MCF 10A (cell line): ENCODE data around the gene RBCK1. TPM values are rescaled to one million over a fixed set of nuclear protein-coding genes. Genes with fewer than 3 reads are reported as not detected.

Experiments
- BruUV-seq: library from RNA; stranded (reverse); fragments of 400-500 nt; replicated peaks from 2 replicates; lab custom pipeline; 2021; lab: Mats Ljungman, UMichigan
- CTCF ChIA-PET: fragments of 300-600 bp; sonication (Branson Sonifier 250); formaldehyde crosslinking; extraction: SDS; loops from one replicate; lab custom pipeline; 2021; ENCODE audit warnings: antibody characterized with exemption, inconsistent platforms; lab: Yijun Ruan, JAX
- POLR2A ChIA-PET: fragments of 300-600, 350-650 bp; sonication (Branson Sonifier 250); formaldehyde crosslinking; extraction: SDS; loops from one replicate; lab custom pipeline; 2020; ENCODE audit warnings: antibody characterized with exemption, inconsistent platforms; lab: Yijun Ruan, JAX
- DNase-seq: peaks from one replicate; pipeline ENCODE4 v3.0.0-alpha.2; 2018; ENCODE audit not compliant: unreplicated experiment
- H3K27ac Mint-ChIP-seq: one replicate; pipeline ENCODE4 v1.8.0; 2022; ENCODE audit warnings: mild to moderate bottlenecking, low read depth, mixed read lengths; ENCODE audit not compliant: unreplicated experiment
- H3K27me3 Mint-ChIP-seq: one replicate; pipeline ENCODE4 v1.8.0; 2022; ENCODE audit warnings: mixed read lengths; ENCODE audit not compliant: insufficient read depth, unreplicated experiment
- H3K36me3 Mint-ChIP-seq: one replicate; pipeline ENCODE4 v1.8.0; 2022; ENCODE audit warnings: mild to moderate bottlenecking, moderate library complexity, mixed read lengths; ENCODE audit not compliant: insufficient read depth, unreplicated experiment
- H3K4me1 Mint-ChIP-seq: one replicate; pipeline ENCODE4 v1.8.0; 2022; ENCODE audit warnings: mixed read lengths; ENCODE audit not compliant: insufficient read depth, unreplicated experiment
- H3K4me3 Mint-ChIP-seq: one replicate; pipeline ENCODE4 v1.8.0; 2022; ENCODE audit warnings: mild to moderate bottlenecking, moderate library complexity, mixed read lengths; ENCODE audit not compliant: unreplicated experiment
- H3K9me3 Mint-ChIP-seq: one replicate; pipeline ENCODE4 v1.8.0; 2022; ENCODE audit warnings: mixed read lengths; ENCODE audit not compliant: unreplicated experiment
- CTCF ChIP-seq: fragments of 200-600 bp; IDR thresholded peaks from one replicate; pipeline ENCODE4 v1.8.0; 2022; ENCODE audit warnings: antibody characterized with exemption, mild to moderate bottlenecking; ENCODE audit not compliant: unreplicated experiment
- intact Hi-C: fragments of 100-400 bp; cut with micrococcal nuclease; formaldehyde crosslinking; loops from 2 replicates; pipeline ENCODE4 v1.14.1; 2022
- total RNA-seq: library from RNA; stranded (reverse); gene quantifications from 2 replicates; pipeline ENCODE4 v1.2.3, GENCODE V29; 2022

RBCK1 gene
- total RNA-seq, 1 experiment from 2014 or later: 353 TPM

GRCh38 chr20:416950-417800, 9.1 kb downstream of the RBCK1 start:
- DNase-seq: no peak
- intact Hi-C loops: no loop called here
- Mint-ChIP-seq H3K4me1 (peaks cover 35% of the 10 kb centered on the region), H3K27ac (no peak overlapping the region), H3K27me3 (no peaks in the 10 kb centered on the region), H3K4me3 (no peak overlapping the region), H3K9me3 (no peaks in the 10 kb centered on the region), H3K36me3 (peaks cover 66% of the 10 kb centered on the region)
- POLR2A ChIA-PET: interaction anchor here (0.8 to 1.4 kb wide), 4 partner anchors 9 to 86 kb away, joined by 3 to 4 read pairs (median 3); partner anchors contain the start of gene RBCK1
- TF ChIP-seq CTCF: no peak
- CTCF ChIA-PET: interaction anchor here (0.7 to 0.8 kb wide), 2 partner anchors 13 to 63 kb away, joined by 3 to 5 read pairs; no protein-coding TSS in a partner anchor
- BruUV-seq: no TSS peak

GRCh38 chr20:417801-418342, 9.8 kb downstream of the RBCK1 start:
- no peak for DNase-seq
- no TSS peak for BruUV-seq
- no peak overlapping the region for H3K4me3 Mint-ChIP-seq
- ChIA-PET CTCF (no interaction called here), POLR2A (interaction anchor here (0.8 to 1.2 kb wide), 2 partner anchors 55 to 86 kb away, joined by 3 read pairs; no protein-coding TSS in a partner anchor)
- no peak for TF ChIP-seq CTCF
- no peak overlapping the region for H3K27ac Mint-ChIP-seq
- intact Hi-C loops: no loop called here
- H3K36me3 Mint-ChIP-seq: peaks cover 68% of the 10 kb centered on the region
- no peaks in the 10 kb centered on the region for H3K9me3 Mint-ChIP-seq
- H3K4me1 Mint-ChIP-seq: peaks cover 35% of the 10 kb centered on the region
- no peaks in the 10 kb centered on the region for H3K27me3 Mint-ChIP-seq

- CTCF ChIA-PET: interaction anchor here (0.6 to 0.9 kb wide), 2 partner anchors 39 to 64 kb away, joined by 6 read pairs; partner anchors contain the start of gene TRIB3
- no peak for DNase-seq
- BruUV-seq: no TSS peak
- no peak for TF ChIP-seq CTCF
- POLR2A ChIA-PET: interaction anchor here (1.0 kb wide), 1 partner anchor 9 kb away, joined by 3 read pairs; no protein-coding TSS in a partner anchor
- Mint-ChIP-seq H3K9me3 (no peaks in the 10 kb centered on the region), H3K36me3 (peaks cover 68% of the 10 kb centered on the region), H3K4me3 (no peak overlapping the region), H3K27me3 (no peaks in the 10 kb centered on the region), H3K4me1 (peaks cover 35% of the 10 kb centered on the region), H3K27ac (no peak overlapping the region)
- intact Hi-C loops: no loop called here
Observed at GRCh38 chr20:418858-419365, 10.8 kb downstream of the RBCK1 start.
